NCI-H2107 treated with DMSO at 0.1 percent for 48 hours (cell line): ENCODE results near the gene CCDC12.

Experiments
- DNase-seq: peaks from one replicate; lab custom pipeline; 2025; ENCODE audit not compliant: unreplicated experiment; lab: John Stamatoyannopoulos, UW

Gene CCDC12

DNA sequence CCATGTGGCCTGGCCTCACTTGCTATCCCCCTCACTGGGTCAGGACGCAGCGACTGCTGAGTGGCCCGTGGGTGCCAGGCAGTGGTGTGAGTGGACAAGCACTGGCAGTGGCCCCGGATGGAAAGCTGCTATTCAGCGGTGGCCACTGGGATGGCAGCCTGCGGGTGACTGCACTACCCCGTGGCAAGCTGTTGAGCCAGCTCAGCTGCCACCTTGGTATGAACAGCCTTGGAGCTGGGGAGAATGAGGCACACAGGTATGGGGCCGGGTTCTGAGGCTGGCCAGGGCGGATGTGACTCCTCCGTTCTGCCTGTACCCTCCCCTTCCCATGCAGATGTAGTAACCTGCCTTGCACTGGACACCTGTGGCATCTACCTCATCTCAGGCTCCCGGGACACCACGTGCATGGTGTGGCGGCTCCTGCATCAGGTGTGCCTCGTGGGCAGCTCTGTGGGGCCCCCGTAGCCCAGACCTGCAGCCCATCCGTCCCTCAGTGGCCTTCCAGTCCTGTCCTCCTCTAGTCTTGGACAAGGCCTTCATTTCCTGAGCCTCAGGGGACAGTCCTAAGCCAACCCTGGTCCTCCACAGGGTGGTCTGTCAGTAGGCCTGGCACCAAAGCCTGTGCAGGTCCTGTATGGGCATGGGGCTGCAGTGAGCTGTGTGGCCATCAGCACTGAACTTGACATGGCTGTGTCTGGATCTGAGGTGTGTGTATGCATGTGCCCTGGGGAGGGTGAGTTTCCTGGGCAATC is 31.1 kb upstream of the CCDC12 start:
- no peak for DNase-seq

DNA sequence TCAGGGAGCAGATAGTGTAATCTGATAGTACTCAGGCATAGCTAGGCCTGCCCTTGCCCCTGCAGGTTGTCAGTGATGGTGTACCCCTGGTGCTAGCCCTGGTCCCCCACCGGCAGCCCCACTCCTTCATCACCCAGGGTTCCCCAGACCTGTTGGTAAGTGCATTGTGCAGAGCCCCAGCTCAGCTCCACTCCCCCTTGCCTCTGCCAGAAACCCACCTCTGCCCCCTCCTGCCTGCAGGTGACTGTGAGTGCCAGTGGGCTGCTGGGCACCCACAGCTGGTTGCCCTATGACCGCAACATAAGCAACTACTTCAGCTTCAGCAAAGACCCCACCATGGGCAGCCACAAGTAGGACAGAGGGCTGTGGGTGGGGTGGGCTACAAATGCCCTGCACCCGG is 30.5 kb upstream of the CCDC12 start:
- DNase-seq = no peak

DNA sequence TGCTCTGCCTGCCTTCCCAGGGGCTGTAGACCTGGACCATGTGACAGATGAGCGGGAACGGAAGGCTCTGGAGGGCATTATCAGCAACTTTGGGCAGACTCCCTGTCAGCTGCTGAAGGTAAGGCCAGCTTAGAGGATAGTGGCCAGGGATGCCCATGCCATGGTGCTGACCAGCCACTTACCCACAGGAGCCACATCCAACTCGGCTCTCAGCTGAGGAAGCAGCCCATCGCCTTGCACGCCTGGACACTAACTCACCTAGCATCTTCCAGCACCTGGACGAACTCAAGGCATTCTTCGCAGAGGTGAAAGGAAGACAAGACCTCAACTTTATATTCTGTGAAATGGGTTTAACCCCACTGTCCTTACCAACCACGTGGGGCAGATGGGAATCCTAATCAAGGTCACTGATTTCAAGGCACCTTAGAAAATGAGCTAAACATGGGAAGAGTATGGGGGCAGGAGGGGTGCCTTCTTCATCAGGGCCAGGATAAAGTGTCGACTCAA is 29.7 kb upstream of the CCDC12 start:
- no peak for DNase-seq

DNA sequence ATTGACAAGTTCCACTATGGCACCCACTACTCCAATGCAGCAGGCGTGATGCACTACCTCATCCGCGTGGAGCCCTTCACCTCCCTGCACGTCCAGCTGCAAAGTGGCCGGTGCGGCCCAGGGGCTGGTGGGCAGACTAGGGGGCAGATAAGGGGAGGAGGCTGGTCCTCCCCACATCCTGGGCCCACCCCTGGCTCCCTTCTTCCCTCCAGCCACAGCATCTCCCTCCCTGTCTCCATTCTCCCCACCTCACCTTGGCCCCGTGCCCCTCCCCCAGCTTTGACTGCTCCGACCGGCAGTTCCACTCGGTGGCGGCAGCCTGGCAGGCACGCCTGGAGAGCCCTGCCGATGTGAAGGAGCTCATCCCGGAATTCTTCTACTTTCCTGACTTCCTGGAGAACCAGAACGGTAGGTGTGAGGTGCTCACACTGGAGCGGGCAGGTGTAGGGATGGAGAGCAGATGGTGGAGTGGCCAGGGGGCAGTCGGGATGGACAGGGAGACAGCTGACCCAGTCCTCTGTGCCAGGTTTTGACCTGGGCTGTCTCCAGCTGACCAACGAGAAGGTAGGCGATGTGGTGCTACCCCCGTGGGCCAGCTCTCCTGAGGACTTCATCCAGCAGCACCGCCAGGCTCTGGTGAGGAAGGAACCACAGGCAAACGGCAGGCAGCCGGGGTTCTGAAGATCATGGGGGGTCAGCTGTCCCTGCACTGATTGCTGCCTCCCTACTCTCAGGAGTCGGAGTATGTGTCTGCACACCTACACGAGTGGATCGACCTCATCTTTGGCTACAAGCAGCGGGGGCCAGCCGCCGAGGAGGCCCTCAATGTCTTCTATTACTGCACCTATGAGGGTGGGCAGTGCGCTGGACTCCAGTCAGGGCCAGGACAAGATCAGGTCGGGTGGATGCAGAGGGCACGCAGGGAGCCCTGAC is 28.9 kb upstream of the CCDC12 start:
- DNase-seq = no peak

DNA sequence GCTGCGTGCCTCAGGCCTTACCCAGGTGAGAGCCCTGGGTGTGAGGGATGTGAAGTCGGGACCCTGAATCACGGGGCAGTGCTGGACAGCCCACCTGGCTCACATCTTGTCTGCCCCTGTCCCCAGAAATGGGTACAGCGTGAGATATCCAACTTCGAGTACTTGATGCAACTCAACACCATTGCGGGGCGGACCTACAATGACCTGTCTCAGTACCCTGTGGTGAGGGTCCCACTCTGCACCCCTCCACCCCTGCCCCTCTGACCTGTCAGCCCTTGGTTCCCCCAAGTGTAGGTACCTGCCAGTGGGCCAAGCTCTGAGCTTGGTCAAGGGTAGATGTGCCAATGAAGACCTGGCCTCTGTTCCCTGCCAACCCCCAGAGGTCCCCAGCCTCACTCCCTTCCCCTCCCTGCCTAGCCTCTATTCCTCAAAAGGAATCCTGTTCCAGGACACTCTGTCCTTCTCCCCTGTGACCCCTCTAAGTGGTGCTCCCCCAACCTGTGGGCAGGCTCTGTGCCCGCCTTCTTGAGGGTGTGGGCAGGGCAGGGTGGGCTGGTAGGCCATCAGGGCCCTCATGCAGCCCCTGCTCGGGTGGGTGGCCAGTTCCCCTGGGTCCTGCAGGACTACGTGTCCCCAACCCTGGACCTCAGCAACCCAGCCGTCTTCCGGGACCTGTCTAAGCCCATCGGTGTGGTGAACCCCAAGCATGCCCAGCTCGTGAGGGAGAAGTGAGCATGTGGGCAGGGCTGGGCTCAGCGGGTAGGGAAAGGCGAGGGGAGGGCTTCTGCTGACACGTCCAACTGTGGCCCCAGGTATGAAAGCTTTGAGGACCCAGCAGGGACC is 28.0 kb upstream of the CCDC12 start:
- DNase-seq = no peak

DNA sequence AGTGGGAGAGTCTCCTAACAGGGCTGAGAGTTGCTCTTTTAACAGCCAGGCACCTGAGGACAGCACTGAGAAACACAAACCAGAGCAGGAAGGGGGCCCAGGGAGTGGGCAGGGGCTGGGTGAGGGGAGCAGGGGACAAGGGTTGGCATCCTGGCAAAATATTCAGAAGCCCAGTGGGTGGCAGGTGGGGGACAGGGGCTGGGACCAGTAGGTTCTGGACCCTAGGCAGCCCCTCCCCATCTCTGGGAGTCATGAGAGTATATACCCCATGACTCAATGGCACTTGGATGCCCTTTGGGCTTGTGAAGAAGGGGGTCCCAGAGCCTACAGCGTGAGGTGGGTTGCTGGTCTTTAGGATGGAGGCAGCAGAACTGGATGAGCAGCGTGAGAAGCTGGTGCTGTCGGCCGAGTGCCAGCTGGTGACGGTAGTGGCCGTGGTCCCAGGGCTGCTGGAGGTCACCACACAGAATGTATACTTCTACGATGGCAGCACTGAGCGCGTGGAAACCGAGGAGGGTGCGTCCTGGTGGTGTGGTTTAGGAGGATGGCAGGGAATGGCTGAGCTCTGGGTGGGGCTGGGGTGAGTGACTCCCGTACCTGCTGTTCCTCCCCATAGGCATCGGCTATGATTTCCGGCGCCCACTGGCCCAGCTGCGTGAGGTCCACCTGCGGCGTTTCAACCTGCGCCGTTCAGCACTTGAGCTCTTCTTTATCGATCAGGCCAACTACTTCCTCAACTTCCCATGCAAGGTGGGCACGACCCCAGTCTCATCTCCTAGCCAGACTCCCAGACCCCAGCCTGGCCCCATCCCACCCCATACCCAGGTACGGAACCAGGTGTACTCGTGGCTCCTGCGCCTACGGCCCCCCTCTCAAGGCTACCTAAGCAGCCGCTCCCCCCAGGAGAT is 27.2 kb upstream of the CCDC12 start:
- DNase-seq = no peak

DNA sequence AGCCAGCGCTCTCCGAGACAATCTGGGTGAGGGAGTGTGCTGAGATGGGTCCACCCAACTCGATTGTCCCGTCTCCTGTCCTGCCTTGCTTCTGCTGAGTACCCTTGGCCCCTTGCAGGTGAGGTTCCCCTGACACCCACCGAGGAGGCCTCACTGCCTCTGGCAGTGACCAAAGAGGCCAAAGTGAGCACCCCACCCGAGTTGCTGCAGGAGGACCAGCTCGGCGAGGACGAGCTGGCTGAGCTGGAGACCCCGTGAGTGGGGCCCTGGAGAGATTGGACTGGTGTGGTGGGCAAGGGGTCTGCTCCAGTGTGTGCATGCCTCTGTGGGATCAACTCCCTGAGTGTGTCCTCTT is 26.5 kb upstream of the CCDC12 start:
- no peak for DNase-seq

DNA sequence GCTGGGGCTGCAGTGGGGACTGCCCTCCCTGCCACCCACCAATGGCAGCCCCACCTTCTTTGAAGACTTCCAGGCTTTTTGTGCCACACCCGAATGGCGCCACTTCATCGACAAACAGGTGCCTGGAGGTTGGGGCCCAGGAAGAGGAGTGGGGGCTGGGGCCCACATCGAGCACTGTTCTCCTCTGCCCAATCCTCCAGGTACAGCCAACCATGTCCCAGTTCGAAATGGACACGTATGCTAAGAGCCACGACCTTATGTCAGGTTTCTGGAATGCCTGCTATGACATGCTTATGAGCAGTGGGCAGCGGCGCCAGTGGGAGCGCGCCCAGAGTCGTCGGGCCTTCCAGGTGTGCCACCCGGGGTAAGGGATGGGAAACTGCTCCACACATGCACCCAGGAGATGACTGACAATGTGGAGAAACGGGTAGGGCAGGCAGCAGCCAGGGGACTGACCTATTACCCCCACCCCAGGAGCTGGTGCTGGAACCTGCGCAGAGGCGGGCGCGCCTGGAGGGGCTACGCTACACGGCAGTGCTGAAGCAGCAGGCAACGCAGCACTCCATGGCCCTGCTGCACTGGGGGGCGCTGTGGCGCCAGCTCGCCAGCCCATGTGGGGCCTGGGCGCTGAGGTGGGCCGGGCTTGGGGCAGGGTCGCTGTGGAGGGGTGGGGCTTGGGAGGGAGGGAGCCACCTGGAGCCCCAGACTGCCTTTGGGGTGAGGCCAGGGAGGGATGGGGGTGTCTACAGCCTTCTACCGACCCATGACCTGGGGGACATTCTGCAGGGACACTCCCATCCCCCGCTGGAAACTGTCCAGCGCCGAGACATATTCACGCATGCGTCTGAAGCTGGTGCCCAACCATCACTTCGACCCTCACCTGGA is 25.9 kb upstream of the CCDC12 start:
- DNase-seq = no peak

DNA sequence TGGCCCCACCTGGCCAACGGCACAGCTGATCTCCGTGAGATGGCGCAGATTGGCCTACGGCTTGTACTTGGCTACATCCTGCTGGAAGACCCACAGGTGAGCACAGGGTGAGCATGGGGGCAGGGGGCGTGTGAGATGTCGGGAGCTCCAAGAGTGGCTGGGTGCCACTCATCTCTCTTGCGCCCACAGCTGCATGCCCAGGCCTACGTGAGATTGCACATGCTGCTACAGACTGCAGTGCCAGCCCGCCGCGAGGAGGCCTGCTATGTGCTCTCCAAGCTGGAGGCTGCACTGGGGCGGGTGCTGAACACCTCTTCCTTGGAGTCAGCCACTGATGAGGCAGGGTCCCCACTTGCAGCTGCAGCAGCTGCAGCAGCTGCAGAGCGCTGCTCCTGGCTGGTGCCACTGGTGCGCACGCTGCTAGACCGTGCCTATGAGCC is 25.2 kb upstream of the CCDC12 start:
- DNase-seq = no peak

DNA sequence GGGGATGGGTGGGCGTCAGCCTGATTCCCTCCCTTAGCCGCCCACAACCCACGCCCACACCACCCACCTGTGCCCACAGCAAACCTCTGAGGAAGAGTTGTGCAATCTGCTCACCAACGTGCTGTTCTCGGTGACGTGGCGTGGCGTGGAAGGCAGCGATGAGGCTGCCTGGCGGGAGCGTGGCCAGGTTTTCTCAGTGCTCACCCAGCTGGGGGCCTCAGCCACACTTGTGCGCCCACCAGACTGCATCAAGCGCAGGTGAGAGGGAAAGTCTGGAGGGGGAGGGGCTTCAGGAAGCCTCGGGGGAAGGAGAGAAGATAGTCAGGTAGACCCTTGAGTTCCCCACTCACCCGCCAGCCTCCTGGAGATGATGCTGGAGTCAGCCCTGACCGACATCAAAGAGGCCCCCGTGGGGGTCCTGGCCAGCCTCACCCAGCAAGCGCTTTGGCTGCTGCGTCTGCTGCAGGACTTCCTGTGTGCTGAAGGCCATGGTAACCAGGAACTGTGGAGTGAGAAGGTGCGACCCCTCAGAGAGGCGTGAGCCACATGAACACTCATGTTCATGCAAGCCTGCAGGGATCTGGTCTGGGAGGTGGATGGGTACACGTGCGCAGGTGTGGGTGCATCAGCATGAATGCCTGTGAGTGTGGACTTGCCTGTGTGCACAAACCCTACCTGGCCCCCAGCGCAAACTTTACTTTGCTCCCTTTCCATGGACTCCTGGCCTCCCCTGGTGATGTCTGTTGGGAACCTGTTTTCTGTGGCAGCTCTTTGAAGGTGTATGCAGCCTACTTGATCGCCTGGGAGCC is 24.6 kb upstream of the CCDC12 start:
- no peak for DNase-seq

DNA sequence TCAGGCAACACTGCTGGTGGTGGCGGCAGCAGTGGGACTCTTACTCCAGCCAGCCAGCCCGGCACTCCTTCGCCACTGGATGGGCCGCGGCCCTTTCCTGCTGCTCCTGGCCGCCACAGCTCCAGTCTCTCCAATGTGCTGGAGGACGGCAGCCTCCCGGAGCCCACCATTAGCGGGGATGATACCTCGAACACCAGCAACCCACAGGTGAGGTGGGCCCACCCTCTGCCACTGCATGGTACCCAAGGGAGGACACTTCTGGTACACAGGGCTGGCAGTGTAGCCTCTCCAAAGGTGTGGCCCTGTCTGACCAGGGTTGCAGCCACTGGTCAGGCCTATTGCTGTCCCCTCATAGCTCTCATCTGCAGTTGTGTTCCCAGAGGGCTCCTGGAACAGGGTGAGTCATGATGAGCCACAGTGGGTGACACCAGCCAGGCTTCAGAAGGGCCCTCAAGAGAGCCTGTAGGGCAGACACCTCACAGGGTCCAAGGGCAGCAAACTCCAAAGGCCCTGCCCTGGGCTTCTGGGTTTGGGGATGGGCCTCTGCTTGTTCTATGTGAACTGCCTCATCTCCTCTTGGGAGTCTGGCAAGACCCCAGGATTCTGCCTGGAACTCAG is 23.8 kb upstream of the CCDC12 start:
- DNase-seq = no peak

DNA sequence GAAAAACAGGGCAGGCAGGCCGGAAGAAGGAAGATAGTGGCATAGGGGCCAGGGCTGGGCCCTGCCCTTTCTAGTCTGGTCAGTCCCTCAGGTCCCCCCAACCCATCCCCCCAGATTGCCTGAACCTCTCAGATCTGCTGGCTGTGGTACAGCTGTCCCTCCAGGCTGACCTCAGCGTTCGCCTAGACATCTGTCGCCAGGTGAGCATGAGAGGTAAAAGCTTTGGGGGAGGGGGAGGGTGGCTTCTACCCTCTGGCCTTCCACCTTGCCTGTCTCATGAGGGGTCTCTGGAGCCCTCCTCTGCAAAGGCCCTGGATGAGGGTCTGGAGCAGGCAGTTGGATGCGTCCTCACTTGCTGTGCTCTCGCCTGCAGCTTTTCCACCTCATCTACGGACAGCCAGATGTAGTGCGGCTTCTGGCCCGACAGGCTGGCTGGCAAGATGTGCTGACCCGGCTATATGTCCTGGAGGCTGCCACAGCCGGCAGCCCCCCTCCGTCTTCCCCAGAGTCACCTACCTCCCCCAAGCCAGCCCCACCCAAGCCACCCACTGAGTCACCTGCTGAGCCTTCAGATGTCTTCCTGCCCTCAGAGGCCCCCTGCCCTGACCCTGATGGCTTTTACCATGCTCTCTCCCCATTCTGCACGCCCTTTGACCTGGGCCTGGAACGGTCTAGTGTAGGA is 23.1 kb upstream of the CCDC12 start:
- no peak for DNase-seq

DNA sequence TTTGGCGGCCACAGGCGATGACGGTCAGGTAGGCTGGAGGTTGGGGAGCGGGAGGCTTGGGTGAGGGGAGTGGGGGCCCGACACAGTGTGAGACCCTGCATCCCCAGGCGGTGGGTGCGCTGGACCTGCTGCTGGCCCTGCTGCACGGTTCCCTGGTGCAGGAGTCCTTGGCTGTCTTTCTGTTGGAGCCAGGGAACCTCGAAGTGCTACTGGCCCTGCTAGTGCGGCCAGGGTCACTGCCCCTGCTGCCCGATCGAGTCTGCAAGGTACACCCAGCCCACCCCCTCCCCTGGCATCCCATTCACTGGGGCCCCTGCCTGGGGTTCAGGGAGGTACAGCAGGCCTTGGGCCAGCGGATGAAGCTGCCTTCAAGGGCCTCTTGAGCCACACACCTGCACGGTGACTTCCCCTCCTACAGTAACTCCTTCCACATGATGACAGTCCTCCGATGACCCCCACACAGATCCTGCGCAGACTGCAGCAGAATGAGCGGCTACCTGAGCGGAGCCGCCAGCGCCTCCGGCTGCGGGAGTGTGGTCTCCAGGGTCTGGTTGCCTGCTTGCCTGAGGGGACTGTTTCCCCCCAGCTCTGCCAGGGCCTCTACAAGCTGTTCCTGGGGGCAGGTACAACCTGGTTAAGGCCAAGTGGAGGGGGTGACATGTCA is 22.4 kb upstream of the CCDC12 start:
- no peak for DNase-seq

DNA sequence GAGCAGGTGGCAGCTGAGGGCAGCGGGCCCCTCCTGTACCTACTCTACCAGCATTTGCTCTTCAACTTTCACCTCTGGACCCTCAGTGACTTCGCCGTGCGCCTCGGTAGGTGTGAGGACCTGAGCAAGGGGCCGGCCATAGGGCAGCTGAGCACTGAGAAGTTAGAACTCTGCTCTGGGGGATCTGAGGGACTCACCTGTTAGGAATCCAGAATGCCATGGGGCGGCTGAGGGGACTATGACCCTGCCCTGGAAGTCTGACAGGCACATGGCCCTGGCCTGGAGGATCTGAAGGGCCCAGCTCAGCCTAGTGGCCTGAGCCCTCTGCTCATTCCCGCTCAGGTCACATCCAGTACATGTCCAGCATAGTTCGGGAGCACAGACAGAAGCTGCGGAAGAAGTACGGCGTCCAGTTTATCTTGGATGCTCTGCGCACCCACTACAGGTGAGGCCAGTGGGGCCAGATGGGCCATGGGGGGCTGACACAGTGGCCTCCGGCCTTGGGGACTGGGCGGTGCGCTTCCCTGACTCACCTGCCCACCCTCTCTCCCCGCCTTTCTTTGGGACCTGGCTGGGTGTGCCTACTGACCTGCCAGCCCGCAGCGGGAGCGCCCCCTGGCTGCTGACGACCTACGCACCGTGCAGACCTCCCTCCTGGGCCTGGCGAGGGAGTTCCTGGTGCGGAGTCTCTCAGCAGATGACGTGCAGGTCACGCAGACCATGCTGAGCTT is 21.7 kb upstream of the CCDC12 start:
- no peak for DNase-seq

DNA sequence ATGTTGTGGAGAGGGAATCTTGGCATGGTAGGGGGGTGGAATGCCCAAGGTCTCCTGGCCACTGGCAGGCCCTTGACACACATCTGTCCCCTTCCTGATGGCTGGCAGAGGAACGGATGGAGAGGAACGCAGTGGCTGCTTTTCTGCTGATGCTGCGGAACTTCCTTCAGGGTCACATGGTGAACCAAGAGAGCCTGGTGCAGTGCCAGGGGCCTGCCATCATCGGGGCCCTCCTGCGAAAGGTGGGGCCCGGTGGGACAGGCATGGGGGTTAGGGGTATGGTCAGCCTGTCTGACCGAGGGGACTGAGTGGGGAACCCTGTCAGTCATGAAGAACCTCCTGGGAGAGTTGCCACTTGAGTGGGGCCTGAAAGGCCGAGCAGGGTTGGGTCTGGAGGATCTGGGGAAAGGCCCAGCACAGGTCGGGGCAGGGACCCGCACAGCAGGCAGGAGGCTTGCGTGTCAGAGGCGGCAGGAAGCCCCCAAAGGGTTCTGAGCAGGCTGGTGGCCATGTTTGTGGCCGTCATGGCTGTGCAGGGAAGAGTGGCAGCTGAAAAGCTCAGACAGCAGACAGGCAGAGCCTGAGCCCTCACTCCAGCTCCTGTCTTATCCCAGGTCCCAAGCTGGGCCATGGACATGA is 21.0 kb upstream of the CCDC12 start:
- DNase-seq = no peak
